Measurements from ENCODE around the gene PPIL1. TPM values are rescaled to one million over a fixed set of nuclear protein-coding genes. Genes with fewer than 3 reads are reported as not detected.

PPIL1 gene
- total and polyA plus RNA-seq, 2 of the 13 experiments (the other 11 are each of a cell fraction or from before 2014, with no cell fraction given), result 74.2 to 144 TPM

- no peak for TF ChIP-seq U2AF2 (IDR thresholded peaks at IDR 0.05; ENCODE audit: low read depth, low read length)
- TF ChIP-seq ZNF724P (CRISPR knock-in tag; IDR thresholded peaks at IDR 0.05; ENCODE audit: borderline replicate concordance), result peak; percentile 91
- no peak for TF ChIP-seq ZNF720 (CRISPR knock-in tag; IDR thresholded peaks at IDR 0.05)
- TF ChIP-seq, protein P1, sequence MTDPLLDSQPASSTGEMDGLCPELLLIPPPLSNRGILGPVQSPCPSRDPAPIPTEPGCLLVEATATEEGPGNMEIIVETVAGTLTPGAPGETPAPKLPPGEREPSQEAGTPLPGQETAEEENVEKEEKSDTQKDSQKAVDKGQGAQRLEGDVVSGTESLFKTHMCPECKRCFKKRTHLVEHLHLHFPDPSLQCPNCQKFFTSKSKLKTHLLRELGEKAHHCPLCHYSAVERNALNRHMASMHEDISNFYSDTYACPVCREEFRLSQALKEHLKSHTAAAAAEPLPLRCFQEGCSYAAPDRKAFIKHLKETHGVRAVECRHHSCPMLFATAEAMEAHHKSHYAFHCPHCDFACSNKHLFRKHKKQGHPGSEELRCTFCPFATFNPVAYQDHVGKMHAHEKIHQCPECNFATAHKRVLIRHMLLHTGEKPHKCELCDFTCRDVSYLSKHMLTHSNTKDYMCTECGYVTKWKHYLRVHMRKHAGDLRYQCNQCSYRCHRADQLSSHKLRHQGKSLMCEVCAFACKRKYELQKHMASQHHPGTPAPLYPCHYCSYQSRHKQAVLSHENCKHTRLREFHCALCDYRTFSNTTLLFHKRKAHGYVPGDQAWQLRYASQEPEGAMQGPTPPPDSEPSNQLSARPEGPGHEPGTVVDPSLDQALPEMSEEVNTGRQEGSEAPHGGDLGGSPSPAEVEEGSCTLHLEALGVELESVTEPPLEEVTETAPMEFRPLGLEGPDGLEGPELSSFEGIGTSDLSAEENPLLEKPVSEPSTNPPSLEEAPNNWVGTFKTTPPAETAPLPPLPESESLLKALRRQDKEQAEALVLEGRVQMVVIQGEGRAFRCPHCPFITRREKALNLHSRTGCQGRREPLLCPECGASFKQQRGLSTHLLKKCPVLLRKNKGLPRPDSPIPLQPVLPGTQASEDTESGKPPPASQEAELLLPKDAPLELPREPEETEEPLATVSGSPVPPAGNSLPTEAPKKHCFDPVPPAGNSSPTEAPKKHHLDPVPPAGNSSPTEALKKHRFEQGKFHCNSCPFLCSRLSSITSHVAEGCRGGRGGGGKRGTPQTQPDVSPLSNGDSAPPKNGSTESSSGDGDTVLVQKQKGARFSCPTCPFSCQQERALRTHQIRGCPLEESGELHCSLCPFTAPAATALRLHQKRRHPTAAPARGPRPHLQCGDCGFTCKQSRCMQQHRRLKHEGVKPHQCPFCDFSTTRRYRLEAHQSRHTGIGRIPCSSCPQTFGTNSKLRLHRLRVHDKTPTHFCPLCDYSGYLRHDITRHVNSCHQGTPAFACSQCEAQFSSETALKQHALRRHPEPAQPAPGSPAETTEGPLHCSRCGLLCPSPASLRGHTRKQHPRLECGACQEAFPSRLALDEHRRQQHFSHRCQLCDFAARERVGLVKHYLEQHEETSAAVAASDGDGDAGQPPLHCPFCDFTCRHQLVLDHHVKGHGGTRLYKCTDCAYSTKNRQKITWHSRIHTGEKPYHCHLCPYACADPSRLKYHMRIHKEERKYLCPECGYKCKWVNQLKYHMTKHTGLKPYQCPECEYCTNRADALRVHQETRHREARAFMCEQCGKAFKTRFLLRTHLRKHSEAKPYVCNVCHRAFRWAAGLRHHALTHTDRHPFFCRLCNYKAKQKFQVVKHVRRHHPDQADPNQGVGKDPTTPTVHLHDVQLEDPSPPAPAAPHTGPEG (CRISPR knock-in tag; IDR thresholded peaks at IDR 0.05), result peak; percentile 87
- TF ChIP-seq ZNF614 (CRISPR knock-in tag; IDR thresholded peaks at IDR 0.05; ENCODE audit: borderline replicate concordance), result peak; percentile 94; the same call in 1 of the 2 replicates
- TF ChIP-seq MAZ (IDR thresholded peaks at IDR 0.05; ENCODE audit: borderline replicate concordance, low read depth, low read length), result no peak
- TF ChIP-seq MAZ (CRISPR knock-in tag; IDR thresholded peaks at IDR 0.05; ENCODE audit: low read depth), result peak; percentile 91
- TF ChIP-seq BRD4 (CRISPR knock-in tag; IDR thresholded peaks at IDR 0.05), result peak; percentile 95
- no peak for TF ChIP-seq CERS6 (CRISPR knock-in tag; IDR thresholded peaks at IDR 0.05)
- TF ChIP-seq NFE2 (CRISPR knock-in tag; IDR thresholded peaks at IDR 0.05), result no peak; the same call in 1 of the 2 replicates
- TF ChIP-seq, protein P2, sequence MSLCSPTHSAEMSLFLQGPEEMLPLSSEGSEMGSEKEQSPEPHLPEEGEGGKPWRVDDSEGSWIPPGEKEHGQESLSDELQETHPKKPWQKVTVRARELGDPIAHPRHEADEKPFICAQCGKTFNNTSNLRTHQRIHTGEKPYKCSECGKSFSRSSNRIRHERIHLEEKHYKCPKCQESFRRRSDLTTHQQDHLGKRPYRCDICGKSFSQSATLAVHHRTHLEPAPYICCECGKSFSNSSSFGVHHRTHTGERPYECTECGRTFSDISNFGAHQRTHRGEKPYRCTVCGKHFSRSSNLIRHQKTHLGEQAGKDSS (CRISPR knock-in tag; IDR thresholded peaks at IDR 0.05; ENCODE audit: borderline replicate concordance, low read depth), result peak; percentile 73; the same call in 1 of the 2 replicates
- peak; percentile 94; the same call in 1 of the 2 replicates for TF ChIP-seq KLF13 (CRISPR knock-in tag; IDR thresholded peaks at IDR 0.05)
- TF ChIP-seq TBL1XR1 (IDR thresholded peaks at IDR 0.05; ENCODE audit: borderline replicate concordance, low read length, partially characterized antibody), result peak; percentile 58
- TF ChIP-seq LBX2 (CRISPR knock-in tag; IDR thresholded peaks at IDR 0.05; ENCODE audit: borderline replicate concordance), result peak; percentile 83; the same call in 1 of the 2 replicates
- peak; percentile 88; the same call in 1 of the 2 replicates for TF ChIP-seq SIN3A (IDR thresholded peaks at IDR 0.05; ENCODE audit: borderline replicate concordance, low read depth, low read length)
- no peak for TF ChIP-seq PHB2 (IDR thresholded peaks at IDR 0.05; ENCODE audit: partially characterized antibody)
- no peak for TF ChIP-seq HMG20B (CRISPR knock-in tag; conservative IDR thresholded peaks at IDR 0.05)
- no peak for TF ChIP-seq USF2 (IDR thresholded peaks at IDR 0.05; ENCODE audit: low read depth, low read length)
- TF ChIP-seq USF2 (CRISPR knock-in tag; IDR thresholded peaks at IDR 0.05; ENCODE audit: borderline replicate concordance), result no peak
These were observed at the start of gene PPIL1 (continued) for GRCh38 chr6:36874443-36875249.

Data from HepG2 (cell line).